Heart left ventricle (tissue), 16 donors: ENCODE measurements around the gene SLC19A1. TPM values are rescaled to one million over a fixed set of nuclear protein-coding genes. Genes with fewer than 3 reads are reported as not detected.

Source experiments
- ATAC-seq, 4 donors: fragments of 200-7000 bp; cut with Tn5 transposase; one replicate each; pipeline ENCODE4 v1.9.1; 2020 to 2022; ENCODE audit warnings: moderate library complexity in 4 of 4, mild to moderate bottlenecking in 3 of 4, moderate number of reproducible peaks in 1 of 4
- DNase-seq, 5 donors: peaks; one replicate each; pipeline ENCODE4 v3.0.0-alpha.2; 2020
- H3K27ac ChIP-seq, 12 donors: fragments of 200-600 bp; sonication (generic) in 4 of 12; one replicate each; pipeline versions ENCODE4 v1.5.0 to v1.8.0; 2016 to 2022; ENCODE audit warnings: mild to moderate bottlenecking in 2 of 12
- H3K27me3 ChIP-seq, 9 donors: fragments of 200-600 bp; sonication (generic) in 2 of 9; one replicate each; pipeline versions ENCODE4 v1.5.1 to v1.8.0; 2016 to 2022; ENCODE audit warnings: mild to moderate bottlenecking in 3 of 9
- H3K36me3 ChIP-seq, 9 donors: fragments of 200-600 bp; sonication (generic) in 2 of 9; one replicate each; pipeline versions ENCODE4 v1.5.0 to v1.8.0; 2018 to 2022; ENCODE audit warnings: mild to moderate bottlenecking in 2 of 9
- H3K4me1 ChIP-seq, 12 donors: fragments of 200-600 bp; sonication (generic) in 4 of 12; one replicate each; pipeline versions ENCODE4 v1.5.0 to v1.8.0; 2016 to 2022; ENCODE audit warnings: mild to moderate bottlenecking in 3 of 12
- H3K4me3 ChIP-seq, 12 donors: fragments of 200-600 bp; sonication (generic) in 4 of 12; one replicate each; pipeline versions ENCODE4 v1.5.0 to v1.8.0; 2017 to 2022; ENCODE audit warnings: mild to moderate bottlenecking in 9 of 12, moderate library complexity in 4 of 12
- H3K9me3 ChIP-seq, 12 donors: fragments of 200-600 bp; sonication (generic) in 4 of 12; one replicate each; pipeline versions ENCODE4 v1.5.0 to v1.8.0; 2016 to 2022; ENCODE audit warnings: mild to moderate bottlenecking in 1 of 12
- POLR2A ChIP-seq, 2 donors: fragments of 450-650 bp; IDR thresholded peaks; one replicate each; pipeline ENCODE4 v1.6.1; 2017; ENCODE audit warnings: antibody characterized with exemption in 2 of 2, mild to moderate bottlenecking in 2 of 2, moderate library complexity in 2 of 2
- WGBS, 4 donors: extraction: QIAGEN DNeasy Blood & Tissue Kit in 2 of 4; methylation state at CpG; one replicate each; pipeline versions ENCODE4 v1.1.5 to v1.1.7; 2013 to 2018; 5-methylcytosine and 5-hydroxymethylcytosine counted together
- intact Hi-C, 10 donors: fragments of 100-400 bp; cut with DNase I; formaldehyde crosslinking; loops; one replicate each; pipeline versions ENCODE4 v1.11.1 to v1.14.2; 2022
- polyA plus RNA-seq, 2 donors: library from polyadenylated mRNA; stranded (reverse); fragments of 200-250 nt; gene quantifications; one replicate each; pipeline ENCODE4 v1.2.3, GENCODE V29; 2013
- total RNA-seq, 9 donors: library from RNA; depleted of rRNA in 2 of 9; stranded (reverse); fragments of >200 nt in 2 of 9; fragmentation: NEBNext Ultra II Directional in 3 of 9; extraction: Animal tissue kit (Norgen Biotek cat#: 25700) in 3 of 9; gene quantifications; one replicate each; pipeline versions ENCODE4 v1.1.0 to v1.2.4, GENCODE V29; 2016 to 2023
- TF ChIP-seq, protein P1 (sequence below), 12 donors: fragments of 200-600 bp; sonication (generic) in 4 of 12; IDR thresholded peaks; one replicate each; pipeline versions ENCODE4 v1.5.0 to v1.8.0; 2018 to 2022; ENCODE audit warnings: antibody characterized with exemption in 12 of 12, mild to moderate bottlenecking in 5 of 12
- donor health status: ischemic (EF 13 %, LVEDD 7.1; RV severe dilation, severe dysfunction).
- donor health status: healthy with polysubstance abuse.
- donor health status: DM: no; HTN: yes; CAD: no.
- donor health status: DM: no; HTN: no; CAD: no.
- donor health status: ischemic (EF 25% LVEDD 6.9; RV normal size, moderate dysfunction).
- donor health status: ischemic (EF 25% LVEDD 5.7; RV mildly dilated, moderate dysfunction).
- donor health status: healthy.
- donor health status: DM: yes; HTN: yes; CAD: no.
- donor health status: ischemic (EF 35%, LVEDD 5.7; RV mildly dilated, moderate dysfunction).
- donor health status: nonischemic (EF 11% LVEDD 7.7; RV severe dilation, severe dysfunction).
- donor health status: DM: yes; HTN: yes; CAD: no.
- donor health status: PGD.
- donor health status: ischemic (EF 29% LVEDD 5.4; RV normal size, mild dysfunction).
- donor health status: nonischemic (EF 23%, LVEDD 6.1; RV moderate dilation, normal function).

The SLC19A1 gene
- total and polyA plus RNA-seq, 11 donors: 2.4 to 7.0 (median 3.5) TPM

DNA sequence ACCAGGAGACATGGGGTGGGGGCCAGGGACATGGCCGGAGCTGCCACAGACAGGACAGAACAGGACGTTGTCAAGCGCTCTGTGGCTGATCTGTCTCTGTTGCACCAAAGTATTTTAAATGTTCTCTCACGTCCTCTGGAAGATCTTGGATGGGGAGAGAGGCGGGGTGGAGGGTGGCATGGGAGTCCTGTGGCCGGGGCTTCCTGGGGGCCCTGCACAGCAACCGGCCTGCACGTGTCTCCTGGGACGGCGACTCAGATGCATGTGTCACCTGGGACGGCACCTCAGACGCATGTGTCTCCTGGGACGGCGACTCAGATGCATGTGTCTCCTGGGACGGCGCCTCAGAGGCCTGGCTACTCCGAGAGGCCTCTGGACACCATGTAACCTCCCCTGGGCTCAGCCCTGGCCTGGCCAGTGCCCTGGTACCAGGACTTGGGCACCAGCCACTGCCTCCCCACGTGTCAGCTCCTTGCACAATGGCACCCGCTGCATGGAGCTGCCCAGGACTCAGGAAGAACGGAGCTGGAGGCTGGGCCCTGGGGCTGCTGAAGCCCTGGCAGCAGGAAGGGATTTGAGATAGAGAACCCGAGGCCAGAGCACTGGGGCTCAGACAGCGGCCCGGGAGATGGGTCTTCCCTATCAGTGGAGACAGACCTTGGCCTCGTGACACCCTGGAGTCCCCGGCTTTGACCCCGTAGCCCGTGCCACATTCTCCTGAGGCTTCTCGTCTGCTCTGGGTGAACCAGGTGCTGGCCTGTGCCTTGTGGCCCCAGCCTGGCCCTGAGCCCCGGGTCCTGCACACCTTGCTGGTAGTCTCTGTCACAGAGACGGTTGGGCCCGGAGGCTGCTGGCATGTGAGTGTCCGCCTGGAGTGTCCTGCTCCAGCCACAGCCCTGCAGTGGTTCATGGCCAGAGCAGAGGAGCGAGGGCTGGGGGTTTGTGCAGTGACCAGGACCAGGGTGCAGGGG lies 14.7 kb upstream of the SLC19A1 start:
- Histone ChIP-seq H3K27me3 (peaks cover 0 to 17% (median 0%) of the 10 kb centered on the region in 9 donors), H3K4me1 (peaks cover 0 to 24% (median 4%) of the 10 kb centered on the region in 12 donors), H3K9me3 (no peaks in the 10 kb centered on the region), H3K4me3 (no peak overlapping the region), H3K27ac (peak overlapping the region in 1 of 12 donors; percentile 86), H3K36me3 (no peaks in the 10 kb centered on the region)
- no peak for TF ChIP-seq POLR2A (IDR thresholded peaks at IDR 0.05)
- TF ChIP-seq, protein P1, sequence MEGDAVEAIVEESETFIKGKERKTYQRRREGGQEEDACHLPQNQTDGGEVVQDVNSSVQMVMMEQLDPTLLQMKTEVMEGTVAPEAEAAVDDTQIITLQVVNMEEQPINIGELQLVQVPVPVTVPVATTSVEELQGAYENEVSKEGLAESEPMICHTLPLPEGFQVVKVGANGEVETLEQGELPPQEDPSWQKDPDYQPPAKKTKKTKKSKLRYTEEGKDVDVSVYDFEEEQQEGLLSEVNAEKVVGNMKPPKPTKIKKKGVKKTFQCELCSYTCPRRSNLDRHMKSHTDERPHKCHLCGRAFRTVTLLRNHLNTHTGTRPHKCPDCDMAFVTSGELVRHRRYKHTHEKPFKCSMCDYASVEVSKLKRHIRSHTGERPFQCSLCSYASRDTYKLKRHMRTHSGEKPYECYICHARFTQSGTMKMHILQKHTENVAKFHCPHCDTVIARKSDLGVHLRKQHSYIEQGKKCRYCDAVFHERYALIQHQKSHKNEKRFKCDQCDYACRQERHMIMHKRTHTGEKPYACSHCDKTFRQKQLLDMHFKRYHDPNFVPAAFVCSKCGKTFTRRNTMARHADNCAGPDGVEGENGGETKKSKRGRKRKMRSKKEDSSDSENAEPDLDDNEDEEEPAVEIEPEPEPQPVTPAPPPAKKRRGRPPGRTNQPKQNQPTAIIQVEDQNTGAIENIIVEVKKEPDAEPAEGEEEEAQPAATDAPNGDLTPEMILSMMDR (IDR thresholded peaks at IDR 0.05): no peak
- DNase-seq (peak in 2 of 5 donors; percentile 31 to 67), ATAC-seq (no peak)
- 78 to 83% (median 81%) methylated on average over 26 to 33 of the region's 33 CpGs for WGBS, 4 donors
- intact Hi-C loops: loop anchor here (1.0 to 10.0 kb wide), 11 partner anchors 35 to 368 kb away; no protein-coding TSS in a partner anchor

DNA sequence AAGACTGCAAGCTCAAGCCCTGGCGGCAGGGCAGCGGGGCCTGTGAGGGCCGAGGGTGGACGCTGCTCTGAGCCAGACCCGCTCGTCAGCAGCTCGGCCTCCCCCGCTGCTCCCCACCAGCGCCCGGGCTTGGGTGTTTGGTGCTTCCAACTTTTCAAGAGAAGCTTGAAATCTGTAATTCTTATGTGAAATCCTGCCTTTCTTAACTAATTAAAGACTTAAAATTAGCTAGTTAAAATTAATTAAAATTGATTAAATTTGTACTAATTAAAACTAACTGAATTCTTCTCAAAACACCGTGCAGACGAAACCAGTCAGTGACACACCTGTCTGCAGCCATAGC lies 14.0 kb upstream of the SLC19A1 start:
- no peak for TF ChIP-seq POLR2A (IDR thresholded peaks at IDR 0.05)
- TF ChIP-seq, protein P1 (IDR thresholded peaks at IDR 0.05): peak in 1 of 12 donors; percentile 9
- H3K9me3 ChIP-seq: no peaks in the 10 kb centered on the region
- no peaks in the 10 kb centered on the region for H3K36me3 ChIP-seq
- intact Hi-C loops: loop anchor here (1.0 to 10.0 kb wide), 11 partner anchors 36 to 369 kb away; no protein-coding TSS in a partner anchor
- peak overlapping the region in 7 of 12 donors; percentile 26 to 67 (median 57) for H3K4me3 ChIP-seq
- DNase-seq: no peak
- H3K27me3 ChIP-seq: peaks cover 0 to 12% (median 0%) of the 10 kb centered on the region in 9 donors
- ATAC-seq: no peak
- H3K4me1 ChIP-seq: peaks cover 0 to 31% (median 4%) of the 10 kb centered on the region in 12 donors
- WGBS, 4 donors: 39 to 53% (median 44%) methylated on average over 12 of the region's 12 CpGs
- H3K27ac ChIP-seq: peak overlapping the region in 7 of 12 donors; percentile 11 to 87 (median 86)

DNA sequence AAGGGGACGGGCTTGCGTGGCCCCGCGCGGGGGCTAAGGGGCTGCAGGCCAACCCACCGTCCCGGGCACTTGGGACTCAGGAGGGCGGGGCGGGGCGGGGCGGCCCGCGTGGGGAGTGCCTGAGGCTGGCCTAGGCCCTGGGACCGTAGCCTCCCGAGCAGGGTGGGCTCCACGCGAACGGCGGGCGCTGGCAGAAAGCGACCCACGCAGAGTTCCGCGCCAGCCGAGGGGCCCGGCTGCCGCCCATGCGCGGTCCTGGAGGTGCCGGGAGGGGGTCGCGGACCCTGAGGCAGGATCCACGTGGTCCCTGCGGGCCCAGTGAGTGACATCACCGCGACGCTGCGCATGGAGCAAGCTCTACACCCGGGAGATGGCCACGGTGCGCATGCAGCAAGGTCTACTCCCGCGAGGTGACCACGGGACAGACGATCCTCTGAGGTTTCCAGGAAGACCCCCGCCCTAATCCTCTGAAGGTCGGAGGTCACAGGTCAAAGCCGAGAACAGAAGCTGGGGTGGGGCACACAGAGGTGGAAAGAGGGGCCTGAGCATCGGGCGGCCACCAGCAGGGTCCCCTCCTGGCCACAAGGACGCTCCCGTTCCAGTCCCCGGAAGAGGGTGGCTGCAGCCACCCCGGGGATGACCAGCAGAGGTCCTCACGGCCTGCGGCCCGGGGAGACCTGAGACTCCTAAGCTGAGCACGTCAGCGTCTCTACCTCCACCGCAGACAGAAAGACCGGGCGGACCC lies 13.5 kb upstream of the SLC19A1 start:
- no peaks in the 10 kb centered on the region for H3K9me3 ChIP-seq
- intact Hi-C loops: loop anchor here (1.0 to 10.0 kb wide), 12 partner anchors 37 to 369 kb away; no protein-coding TSS in a partner anchor
- H3K4me3 ChIP-seq: peak overlapping the region; percentile 26 to 67 (median 52)
- peaks cover 0 to 10% (median 0%) of the 10 kb centered on the region in 9 donors for H3K27me3 ChIP-seq
- H3K36me3 ChIP-seq: no peaks in the 10 kb centered on the region
- DNase-seq (peak in 3 of 5 donors; percentile 74 to 90 (median 78)), ATAC-seq (peak; percentile 13 to 90 (median 82))
- H3K4me1 ChIP-seq: peaks cover 0 to 35% (median 4%) of the 10 kb centered on the region in 12 donors
- TF ChIP-seq POLR2A (IDR thresholded peaks at IDR 0.05): no peak
- TF ChIP-seq, protein P1 (IDR thresholded peaks at IDR 0.05): peak in 8 of 12 donors; percentile 45 to 80 (median 63)
- 1 to 9% (median 3%) methylated on average over 35 to 62 of the region's 62 CpGs for WGBS, 4 donors
- peak overlapping the region in 8 of 12 donors; percentile 11 to 87 (median 82) for H3K27ac ChIP-seq
